NCI-H2081 (cell line): ENCODE data around the gene DIS3L2.

Source experiments
- DNase-seq, 2 experiments: peaks; one replicate each; lab custom pipeline; 2025; lab: John Stamatoyannopoulos, UW

The DIS3L2 gene

GRCh38 chr2:232228971-232229894 lies 267.7 kb downstream of the DIS3L2 start:
- no peak for DNase-seq

DNA sequence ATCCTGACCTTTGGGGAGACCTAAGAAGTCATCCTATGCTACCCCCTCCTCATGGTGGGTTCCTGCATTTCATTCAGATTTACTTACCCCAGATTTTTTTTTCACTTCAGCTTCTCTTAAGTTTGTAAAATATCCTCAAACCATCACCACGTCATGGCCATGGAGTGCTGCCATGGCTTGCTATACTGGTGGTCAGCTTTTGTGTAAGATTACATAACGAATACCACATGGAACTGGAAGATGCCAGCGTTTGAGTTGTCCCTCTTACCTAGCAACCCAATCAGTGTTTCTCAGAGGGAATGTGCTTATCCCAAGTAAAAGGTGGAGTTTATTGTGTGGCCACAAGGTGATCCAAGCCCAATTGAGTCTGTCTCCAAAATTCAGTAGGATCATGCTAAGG lies 268.4 kb downstream of the DIS3L2 start:
- DNase-seq: no peak

GRCh38 chr2:232230560-232230959 lies 269.0 kb downstream of the DIS3L2 start:
- no peak for DNase-seq

DNA sequence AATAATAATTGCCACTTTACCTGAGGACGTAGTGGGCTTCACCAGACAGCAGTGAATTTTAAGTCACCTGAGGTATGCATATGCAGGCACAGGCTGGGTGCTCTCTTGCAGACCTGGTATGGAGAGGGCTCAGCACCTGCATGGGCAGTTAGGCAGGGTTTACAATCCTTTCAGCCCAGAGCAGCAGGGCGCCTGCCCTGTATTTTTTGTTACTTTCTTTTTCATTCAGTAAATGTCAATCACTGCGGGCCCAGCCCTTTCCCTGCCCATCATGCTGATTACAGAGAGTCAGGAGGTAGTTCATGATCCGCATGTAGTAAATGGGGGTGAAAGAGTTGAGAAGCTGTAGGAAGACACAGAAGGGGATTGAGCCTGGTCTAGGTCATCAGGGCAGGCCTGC lies 270.0 kb downstream of the DIS3L2 start:
- DNase-seq: no peak

DNA sequence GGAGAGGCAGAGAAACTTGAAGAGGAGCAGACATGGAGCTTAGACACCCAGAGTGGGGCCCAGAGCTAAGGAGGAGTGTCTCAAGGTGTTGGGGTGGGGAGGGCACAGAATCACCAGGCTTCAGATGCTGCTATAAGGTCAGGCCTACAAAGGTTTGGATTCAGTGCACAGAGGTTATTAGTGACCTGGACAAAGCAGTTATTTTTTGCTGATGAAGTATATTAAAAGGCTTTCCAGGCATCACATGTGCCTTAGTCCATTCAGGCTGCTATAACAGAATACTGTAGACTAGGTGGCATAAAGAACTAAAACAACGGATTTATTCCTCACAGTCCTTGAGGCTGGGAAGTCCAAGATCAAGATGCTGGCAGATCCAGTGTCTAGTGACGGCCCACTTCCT lies 271.4 kb downstream of the DIS3L2 start:
- no peak for DNase-seq

DNA sequence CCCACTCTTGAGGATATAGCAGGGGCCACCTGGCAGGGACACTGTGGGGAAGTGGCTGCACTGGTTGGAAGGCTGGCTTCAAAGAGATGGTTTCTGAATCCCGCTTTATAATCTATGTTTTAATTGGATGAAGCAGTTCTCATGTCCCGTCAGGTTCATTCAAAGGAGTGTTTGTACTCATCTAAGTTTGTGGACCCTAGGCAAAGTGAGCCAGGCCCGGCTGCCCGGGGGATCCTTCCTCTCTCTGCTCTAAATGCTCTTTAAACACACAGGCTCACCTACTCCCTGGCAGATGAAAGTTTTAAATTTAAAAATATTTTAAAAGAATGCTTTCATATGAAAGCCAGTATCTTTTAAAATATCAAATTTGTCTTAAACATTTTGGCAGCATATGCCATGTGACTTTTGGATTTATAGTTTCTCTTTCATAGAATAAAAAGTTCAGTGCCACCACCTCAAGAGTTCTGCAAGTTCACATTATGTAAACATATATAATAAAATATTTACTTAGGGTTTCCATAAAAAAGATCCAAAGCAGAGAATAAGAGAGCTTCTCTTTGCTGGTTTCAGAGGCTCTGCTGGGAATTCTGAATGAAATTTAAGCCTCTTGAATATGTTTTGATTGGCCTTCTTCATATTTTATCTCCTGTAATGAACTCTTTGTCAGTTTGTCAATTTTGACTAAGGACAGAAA lies 273.6 kb downstream of the DIS3L2 start:
- DNase-seq: no peak

GRCh38 chr2:232235716-232236115 lies 274.2 kb downstream of the DIS3L2 start:
- peak in 1 of 2 experiments; percentile 31 for DNase-seq

- DNase-seq: peak in 1 of 2 experiments; percentile 5
These were observed 274.7 kb downstream of the DIS3L2 start for GRCh38 chr2:232236200-232236599.

GRCh38 chr2:232237464-232237863 lies 276.0 kb downstream of the DIS3L2 start:
- DNase-seq: no peak

DNA sequence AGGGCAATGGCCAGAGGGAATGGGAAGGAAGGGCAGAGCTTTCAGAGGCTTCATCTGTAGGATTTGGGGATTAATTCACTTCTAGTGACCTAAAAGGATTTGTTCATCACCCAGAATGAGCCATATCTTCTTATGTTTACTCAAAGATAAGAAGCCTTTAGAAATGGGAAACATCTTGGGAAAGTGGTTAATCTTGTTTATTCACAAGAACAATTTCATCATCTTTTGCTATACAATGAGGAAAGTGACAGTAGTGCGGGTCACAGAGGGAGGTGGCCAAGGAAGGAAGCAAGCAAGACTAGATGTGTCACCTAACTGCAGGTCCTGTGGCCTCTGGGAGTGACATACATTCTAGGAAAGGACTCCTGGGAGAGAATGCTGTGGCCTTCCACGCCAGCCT lies 276.6 kb downstream of the DIS3L2 start:
- no peak for DNase-seq

DNA sequence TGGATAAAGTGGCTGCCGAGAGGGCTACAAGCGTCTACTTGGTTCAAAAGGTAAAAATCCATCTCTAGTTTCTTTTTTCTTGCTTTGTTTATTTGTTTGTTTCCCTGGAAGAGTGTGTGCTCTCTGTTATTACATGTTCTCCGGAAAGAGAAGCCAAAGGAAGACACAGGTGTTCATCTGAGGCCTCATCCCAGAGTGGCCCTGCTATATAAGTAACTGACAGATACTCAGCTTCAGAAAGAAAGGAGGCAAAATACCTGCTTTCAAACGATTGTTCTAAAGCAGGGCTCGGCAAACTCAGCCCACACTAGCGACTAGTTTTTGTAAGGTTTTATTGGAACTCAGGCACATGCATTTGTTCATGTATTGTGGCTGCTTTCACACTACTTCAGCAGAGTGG lies 277.1 kb downstream of the DIS3L2 start:
- DNase-seq: no peak

- no peak for DNase-seq
These were observed 278.6 kb downstream of the DIS3L2 start for GRCh38 chr2:232239951-232240681.

GRCh38 chr2:232240906-232241305 lies 279.4 kb downstream of the DIS3L2 start:
- DNase-seq: no peak

DNA sequence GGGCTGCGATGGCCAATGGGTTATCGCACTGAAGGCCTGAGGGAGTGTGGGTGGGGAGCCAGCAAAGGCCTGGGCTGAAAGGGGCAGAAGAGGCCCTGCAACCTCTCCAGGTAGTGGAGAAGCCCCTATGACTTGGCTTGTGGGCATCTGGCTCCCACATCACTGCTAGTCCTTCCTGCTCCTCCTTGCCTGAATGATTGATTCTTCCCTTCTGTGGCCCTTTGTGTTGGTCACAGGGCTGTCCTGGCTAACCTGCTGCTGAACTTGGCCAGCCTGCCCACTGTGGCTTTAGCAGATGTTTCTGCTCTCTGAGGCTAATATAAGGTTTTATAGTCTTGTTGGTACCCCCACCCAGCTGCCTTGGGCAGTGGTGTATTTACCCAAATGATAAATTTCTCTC lies 280.8 kb downstream of the DIS3L2 start:
- DNase-seq: no peak

DNA sequence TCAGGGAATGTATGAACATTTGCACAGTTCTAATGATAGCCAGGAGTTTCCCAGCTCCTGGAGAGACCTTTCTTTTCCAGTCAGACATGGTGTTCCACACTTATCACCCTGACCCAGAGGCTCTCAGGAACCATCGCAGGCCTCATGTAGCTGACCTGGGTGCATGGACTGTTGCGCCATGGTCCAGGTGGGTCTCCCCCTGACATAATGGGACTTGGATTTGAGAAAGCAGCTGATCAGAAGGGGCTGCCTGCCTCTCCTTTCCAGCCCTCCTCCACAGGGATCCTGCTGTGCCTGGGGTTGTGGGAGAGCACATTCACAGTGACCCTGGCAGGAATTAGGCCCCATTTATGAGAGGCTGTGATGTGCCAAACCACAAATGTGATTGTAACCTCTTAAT lies 283.6 kb downstream of the DIS3L2 start:
- DNase-seq: no peak

DNA sequence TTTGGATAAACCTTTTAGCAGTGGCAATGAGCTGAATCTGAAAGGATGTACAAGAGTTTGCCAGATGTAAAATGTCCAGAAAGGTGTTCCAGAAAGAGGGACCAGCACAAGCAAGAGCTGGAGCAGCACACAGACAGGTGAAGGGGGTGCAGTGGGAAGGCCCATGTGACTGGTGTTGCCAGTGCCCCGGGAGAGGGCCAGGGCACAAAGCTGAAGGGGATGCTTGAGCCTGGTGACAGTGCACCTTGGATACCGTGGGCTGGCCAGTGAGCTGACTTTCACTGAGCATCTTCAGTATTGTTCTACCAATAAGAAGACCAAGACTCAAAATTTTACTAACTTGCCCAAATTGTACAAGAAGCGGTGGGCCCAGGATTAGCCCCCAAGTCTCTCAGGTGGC lies 284.7 kb downstream of the DIS3L2 start:
- no peak for DNase-seq

GRCh38 chr2:232249096-232249495 lies 287.6 kb downstream of the DIS3L2 start:
- no peak for DNase-seq

DNA sequence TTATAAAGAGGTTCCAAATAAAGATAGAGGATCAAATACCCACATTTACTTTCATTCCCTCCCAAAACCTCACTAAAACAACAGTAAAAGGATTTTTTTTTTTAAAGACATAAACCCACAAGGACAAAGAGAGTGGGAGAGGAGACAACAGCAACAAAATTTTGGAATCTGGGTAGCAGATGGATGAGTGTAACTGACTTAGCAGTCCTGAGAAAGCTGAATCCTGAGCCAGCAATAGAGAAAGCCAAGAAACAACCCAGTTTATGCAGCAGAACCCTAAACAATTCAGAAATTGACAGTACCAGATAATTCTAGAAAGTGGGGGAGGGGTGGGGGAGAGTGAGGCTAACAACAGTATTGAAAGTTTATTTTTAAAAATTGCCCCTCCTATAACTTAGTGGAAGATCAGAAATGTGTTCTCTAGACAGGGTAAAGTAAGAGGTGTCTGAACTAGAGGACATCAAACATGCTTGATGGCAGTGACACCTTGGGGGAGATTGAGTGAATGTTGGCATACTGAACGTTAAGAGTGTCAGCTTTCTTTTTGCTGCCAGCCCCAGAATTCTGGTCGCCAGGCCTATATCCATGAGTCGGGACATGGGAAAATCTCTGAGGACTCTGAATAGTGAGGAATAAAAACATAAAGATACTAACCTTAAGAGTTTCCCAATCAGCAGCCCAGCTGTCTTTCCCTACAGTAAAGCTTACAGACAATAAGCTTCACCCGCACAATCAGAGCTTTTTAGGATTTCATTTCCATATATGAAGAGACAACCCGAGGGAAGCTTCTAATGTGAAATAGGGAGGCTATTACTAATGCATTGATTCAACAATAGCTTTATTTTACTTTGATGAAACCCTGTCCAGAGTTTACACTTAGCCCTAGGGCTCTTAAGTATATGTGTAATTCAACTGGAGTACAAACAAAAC lies 289.0 kb downstream of the DIS3L2 start:
- DNase-seq: no peak

DNA sequence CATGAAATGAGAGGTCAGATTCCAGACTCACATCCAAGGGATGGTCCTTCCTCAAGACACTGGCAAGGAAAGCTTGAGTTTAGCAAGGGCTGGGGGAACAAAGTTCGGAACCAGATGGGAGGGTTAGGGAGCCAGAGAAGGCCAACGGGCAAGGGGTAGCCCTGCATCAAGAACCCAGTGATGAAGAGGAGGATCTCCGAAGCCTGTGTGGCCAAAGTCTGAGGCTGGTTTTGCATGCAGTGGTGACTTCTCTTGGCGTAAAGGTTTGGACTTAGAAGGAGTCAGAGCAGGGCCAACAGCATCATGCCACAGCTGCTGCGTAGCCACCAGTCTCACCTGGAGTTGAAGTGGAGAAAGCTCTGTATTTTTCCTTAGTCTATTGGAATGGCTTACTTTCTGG lies 293.5 kb downstream of the DIS3L2 start:
- DNase-seq: no peak

DNA sequence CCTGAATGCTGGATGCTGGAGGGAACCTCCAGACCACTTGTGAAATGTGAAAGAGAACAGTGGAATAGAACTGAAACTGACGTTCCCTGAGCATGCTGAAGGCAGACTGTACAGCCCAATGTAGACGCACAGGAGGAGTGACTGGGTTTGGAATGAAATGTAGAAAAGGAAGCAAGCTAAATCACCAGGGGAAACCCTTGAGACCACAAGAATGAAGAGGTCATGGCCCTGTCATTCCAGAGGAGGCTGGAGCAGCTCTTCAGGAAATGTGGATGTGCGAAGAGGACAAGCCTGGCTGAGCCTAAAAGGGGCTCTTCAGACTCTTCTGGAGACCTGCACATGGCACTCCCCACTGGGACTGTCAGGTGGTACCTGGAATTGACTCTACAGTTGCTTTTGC lies 298.6 kb downstream of the DIS3L2 start:
- DNase-seq: no peak

GRCh38 chr2:232261776-232262175 lies 300.3 kb downstream of the DIS3L2 start:
- no peak for DNase-seq

GRCh38 chr2:232263295-232263694 lies 301.8 kb downstream of the DIS3L2 start:
- no peak for DNase-seq
